GM18511 (cell line): ENCODE data around the gene CACNA1H.
"Not testable (repeated sequence)": the region's sequence is repeated elsewhere in the genome, so short reads cannot be mapped to it uniquely, and the experiment has no call there.

Experiments
- ATAC-seq: cut with Tn5 transposase; IDR thresholded peaks from one replicate; pipeline ENCODE4 v1.9.1; 2021; ENCODE audit warnings: mild to moderate bottlenecking, moderate library complexity; ENCODE audit not compliant: unreplicated experiment

Gene CACNA1H

GRCh38 chr16:1262210-1262845 lies 109.4 kb downstream of the CACNA1H start:
- ATAC-seq = no peak

- ATAC-seq = no peak
Observed at GRCh38 chr16:1262846-1263221, 109.9 kb downstream of the CACNA1H start.

GRCh38 chr16:1263591-1264344 lies 110.9 kb downstream of the CACNA1H start:
- no peak for ATAC-seq

GRCh38 chr16:1264345-1265089 lies 111.6 kb downstream of the CACNA1H start:
- no peak for ATAC-seq

GRCh38 chr16:1265090-1265630 lies 112.3 kb downstream of the CACNA1H start:
- no peak for ATAC-seq

GRCh38 chr16:1265826-1266225 lies 112.9 kb downstream of the CACNA1H start:
- no peak for ATAC-seq

- not testable (repeated sequence) for ATAC-seq
Observed at GRCh38 chr16:1269418-1269817, 116.5 kb downstream of the CACNA1H start.

GRCh38 chr16:1271380-1271723 lies 118.4 kb downstream of the CACNA1H start:
- ATAC-seq = no peak
